HUES64 (cell line): Measurements from ENCODE around the gene SYPL1.

Source experiments
- H3K27ac ChIP-seq: 2 replicates; pipeline ENCODE4 v1.7.0; 2013; ENCODE audit warnings: low read depth, low read length, inconsistent platforms
- H3K27me3 ChIP-seq: 2 replicates; pipeline ENCODE4 v1.6.1; 2013; ENCODE audit warnings: mild to moderate bottlenecking, low read length; ENCODE audit not compliant: insufficient read depth
- H3K36me3 ChIP-seq: 2 replicates; pipeline ENCODE4 v1.6.1; 2013; ENCODE audit warnings: mild to moderate bottlenecking, low read length; ENCODE audit not compliant: insufficient read depth
- H3K4me1 ChIP-seq: 2 replicates; pipeline ENCODE4 v1.6.1; 2013; ENCODE audit warnings: mild to moderate bottlenecking, low read length, moderate library complexity; ENCODE audit not compliant: insufficient read depth
- H3K4me3 ChIP-seq: 2 replicates; pipeline ENCODE4 v1.5.1; 2013; ENCODE audit warnings: mild to moderate bottlenecking, low read length, moderate library complexity
- H3K9ac ChIP-seq: 2 replicates; pipeline ENCODE4 v1.6.1; 2013; ENCODE audit warnings: mild to moderate bottlenecking, low read depth, low read length
- H3K9me3 ChIP-seq: 2 replicates; pipeline ENCODE4 v1.6.1; 2013; ENCODE audit warnings: low read depth, low read length; ENCODE audit not compliant: insufficient read depth
- WGBS: fragments of 150-250, 120-280 bp; methylation state at CpG from one replicate; pipeline ENCODE4 v1.1.7; 2013; ENCODE audit warnings: missing lambda C conversion rate; 5-methylcytosine and 5-hydroxymethylcytosine counted together

SYPL1 gene

DNA sequence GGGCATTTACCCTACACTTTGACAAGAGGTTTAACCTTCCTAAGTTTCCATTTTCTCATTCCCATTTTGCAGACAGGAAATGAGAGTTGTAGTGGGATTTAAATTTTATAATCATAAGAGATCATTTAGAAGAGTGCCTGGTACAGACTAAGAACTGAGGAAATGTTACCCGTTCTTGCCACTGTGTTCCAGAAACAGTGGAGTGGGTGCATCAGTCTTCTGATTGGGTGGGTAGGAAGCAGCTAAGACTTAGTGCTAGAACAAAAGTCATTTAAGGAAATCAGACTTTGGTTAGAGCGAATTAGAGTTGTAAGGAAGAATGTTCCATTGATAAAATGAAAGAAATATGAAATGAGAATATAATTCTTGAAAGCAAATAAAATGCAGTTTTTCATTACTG is 8.4 kb upstream of the SYPL1 start:
- 93% methylated on average over 2 of the region's 2 CpGs for WGBS
- Histone ChIP-seq H3K4me1 (peaks cover 11% of the 10 kb centered on the region), H3K27ac (no peak overlapping the region), H3K9me3 (no peaks in the 10 kb centered on the region), H3K36me3 (no peaks in the 10 kb centered on the region), H3K4me3 (no peak overlapping the region), H3K27me3 (no peaks in the 10 kb centered on the region), H3K9ac (no peak overlapping the region)

DNA sequence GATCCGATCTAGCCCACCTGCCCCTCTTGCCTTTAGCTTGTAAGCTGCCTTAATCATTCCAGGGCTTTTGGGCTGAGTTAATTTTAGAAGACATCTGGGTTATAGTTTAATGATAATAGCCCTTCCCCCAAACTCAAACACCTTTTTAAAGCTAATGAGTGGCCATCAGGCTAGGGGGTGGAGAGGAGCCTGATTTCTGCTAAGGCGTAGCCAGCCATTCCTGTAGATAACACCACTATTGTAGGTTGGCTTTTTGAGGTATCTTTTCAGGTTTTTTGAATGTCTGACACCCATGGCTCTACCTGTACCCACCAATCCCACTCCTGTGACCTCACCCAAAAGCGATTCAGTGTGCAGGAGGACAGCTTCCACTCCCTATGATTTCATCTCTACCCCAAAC is 7.6 kb upstream of the SYPL1 start:
- no peak overlapping the region for H3K9ac ChIP-seq
- H3K27me3 ChIP-seq, result no peaks in the 10 kb centered on the region
- H3K27ac ChIP-seq, result no peak overlapping the region
- 68% methylated on average over 2 of the region's 3 CpGs for WGBS
- no peak overlapping the region for H3K4me3 ChIP-seq
- H3K9me3 ChIP-seq, result no peaks in the 10 kb centered on the region
- no peaks in the 10 kb centered on the region for H3K36me3 ChIP-seq
- peaks cover 11% of the 10 kb centered on the region for H3K4me1 ChIP-seq

DNA sequence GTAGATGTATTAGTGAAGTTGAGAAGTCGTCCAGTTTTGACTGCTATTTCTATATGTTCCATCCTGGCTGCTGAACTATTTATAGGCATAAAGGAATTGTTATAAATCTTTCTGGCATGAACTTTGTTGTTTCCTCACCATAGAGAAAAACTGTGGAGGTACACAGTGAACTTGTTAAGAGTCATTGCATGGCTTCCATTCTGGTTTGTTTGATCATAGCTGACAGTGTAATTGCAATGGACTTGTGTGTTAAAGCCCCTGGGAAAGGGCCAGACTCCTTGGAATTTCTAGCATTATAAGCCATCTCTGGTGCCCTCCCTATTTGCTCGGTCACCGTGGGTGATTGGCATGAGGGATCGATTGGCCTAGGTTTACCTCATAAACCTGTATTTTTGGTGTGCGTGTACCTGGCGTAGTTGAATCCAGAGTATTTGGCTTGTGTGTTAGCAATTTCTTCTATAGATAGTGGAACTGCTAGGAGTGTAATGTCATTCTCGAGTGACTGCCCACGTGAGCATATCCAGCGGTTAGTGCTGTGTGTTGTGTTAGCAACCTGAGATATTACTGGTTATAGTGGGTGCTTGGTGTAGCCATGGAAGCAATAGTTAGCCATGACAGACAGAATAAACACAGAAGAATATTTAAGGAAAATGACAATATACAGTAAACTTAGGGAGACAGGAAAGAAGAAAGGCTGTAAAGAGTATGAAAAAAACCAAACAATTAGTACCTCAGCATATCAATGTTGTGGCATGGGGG is 5.9 kb upstream of the SYPL1 start:
- H3K27ac ChIP-seq, result no peak overlapping the region
- 91% methylated on average over 9 of the region's 9 CpGs for WGBS

DNA sequence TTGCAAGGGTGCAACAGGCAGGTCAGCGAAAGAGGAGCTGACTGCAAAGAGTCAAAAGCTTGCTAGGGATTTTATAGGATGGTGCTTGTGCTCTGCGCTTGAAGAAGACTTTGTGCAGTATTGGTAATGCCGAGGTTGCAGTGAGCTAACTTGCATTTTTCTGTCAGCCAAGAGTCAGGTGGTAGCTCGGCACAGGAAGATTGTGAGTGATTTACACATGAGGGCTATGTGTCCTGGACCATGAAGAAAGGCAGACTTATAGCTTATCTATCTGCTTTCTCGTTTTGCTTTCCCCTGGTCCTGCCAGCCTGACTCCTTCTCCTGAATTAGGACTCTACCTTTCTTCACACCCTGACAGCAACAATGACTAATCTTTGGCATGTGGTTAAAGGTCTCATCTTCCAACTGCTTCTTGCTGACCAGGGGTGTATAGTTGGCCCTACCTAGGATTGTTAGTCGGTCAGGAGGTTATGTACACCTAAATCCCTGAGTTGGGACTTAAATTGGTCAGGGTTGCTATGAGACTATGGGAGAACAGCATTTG is 4.1 kb upstream of the SYPL1 start:
- 82% methylated on average over 6 of the region's 6 CpGs for WGBS
- no peaks in the 10 kb centered on the region for H3K9me3 ChIP-seq
- peaks cover 16% of the 10 kb centered on the region for H3K4me1 ChIP-seq
- H3K9ac ChIP-seq, result no peak overlapping the region
- H3K36me3 ChIP-seq, result no peaks in the 10 kb centered on the region
- H3K4me3 ChIP-seq, result no peak overlapping the region
- peaks cover 3% of the 10 kb centered on the region for H3K27me3 ChIP-seq
- H3K27ac ChIP-seq, result no peak overlapping the region

More for the DNA sequence above, 5.9 kb upstream of the SYPL1 start:
- Histone ChIP-seq H3K27me3 (no peaks in the 10 kb centered on the region), H3K36me3 (no peaks in the 10 kb centered on the region), H3K4me3 (no peak overlapping the region), H3K9me3 (no peaks in the 10 kb centered on the region), H3K9ac (no peak overlapping the region), H3K4me1 (peaks cover 12% of the 10 kb centered on the region)

DNA sequence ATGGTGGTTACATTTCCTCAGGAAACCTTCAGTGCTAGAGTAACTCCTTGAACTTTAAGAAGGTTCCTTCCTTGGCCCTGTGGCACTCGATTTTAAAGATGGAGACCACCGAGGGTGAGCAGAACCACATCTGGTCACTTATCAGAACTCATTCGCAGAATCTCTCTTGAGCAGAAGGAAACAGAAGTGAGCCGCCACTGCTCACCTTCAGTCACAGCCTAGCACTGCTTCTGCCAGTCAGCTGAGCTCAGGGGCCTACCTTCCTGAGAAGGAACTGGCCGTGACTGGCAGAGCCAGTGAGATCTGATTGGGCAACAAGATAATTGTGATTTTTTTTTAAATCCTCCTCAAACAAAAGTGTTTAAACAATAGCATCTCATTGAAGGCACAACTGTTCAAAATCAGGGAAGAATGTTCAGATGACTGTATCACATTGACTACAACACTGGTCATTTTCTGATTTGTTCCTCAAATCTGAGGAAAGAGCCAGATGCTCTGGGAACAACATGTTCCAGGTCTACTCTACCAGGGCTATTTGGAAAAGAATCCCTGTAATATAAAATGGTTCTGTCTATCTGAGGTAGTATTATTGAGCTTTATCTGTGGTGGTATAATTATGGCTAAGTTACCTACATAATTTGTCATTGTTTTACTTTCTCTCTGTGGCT is 2.7 kb upstream of the SYPL1 start:
- no peaks in the 10 kb centered on the region for H3K9me3 ChIP-seq
- peaks cover 14% of the 10 kb centered on the region for H3K27me3 ChIP-seq
- no peak overlapping the region for H3K4me3 ChIP-seq
- H3K4me1 ChIP-seq, result peaks cover 24% of the 10 kb centered on the region
- no peaks in the 10 kb centered on the region for H3K36me3 ChIP-seq
- H3K9ac ChIP-seq, result no peak overlapping the region
- WGBS, result 91% methylated on average over 5 of the region's 5 CpGs
- no peak overlapping the region for H3K27ac ChIP-seq

DNA sequence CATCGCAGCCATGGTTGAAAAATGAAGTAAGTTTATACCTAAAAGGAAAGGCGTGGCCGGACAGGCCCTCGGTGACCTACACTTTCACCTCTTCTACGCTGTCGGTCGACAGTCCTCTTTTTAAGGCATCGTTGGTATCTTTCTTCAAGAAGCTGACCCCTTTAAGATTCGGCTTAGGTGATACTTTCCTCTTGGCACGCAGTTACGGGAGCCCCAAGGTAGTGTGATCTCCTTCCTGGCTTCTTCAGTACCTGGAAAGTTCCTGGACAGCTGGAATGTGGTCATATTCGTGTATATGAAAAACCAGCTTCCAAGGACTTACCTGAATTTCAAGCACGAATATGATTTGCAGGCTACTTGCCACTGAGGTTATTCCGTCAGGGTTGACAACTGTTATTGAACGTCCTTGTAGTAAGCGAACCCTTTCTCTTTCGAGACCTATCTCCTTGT is 885 bp upstream of the SYPL1 start:
- H3K27ac ChIP-seq, result no peak overlapping the region
- WGBS, result 68% methylated on average over 17 of the region's 17 CpGs
- H3K9me3 ChIP-seq, result no peaks in the 10 kb centered on the region
- H3K9ac ChIP-seq, result no peak overlapping the region
- peaks cover 14% of the 10 kb centered on the region for H3K27me3 ChIP-seq
- peaks cover 33% of the 10 kb centered on the region for H3K4me1 ChIP-seq
- H3K4me3 ChIP-seq, result peak overlapping the region; percentile 91
- H3K36me3 ChIP-seq, result no peaks in the 10 kb centered on the region

DNA sequence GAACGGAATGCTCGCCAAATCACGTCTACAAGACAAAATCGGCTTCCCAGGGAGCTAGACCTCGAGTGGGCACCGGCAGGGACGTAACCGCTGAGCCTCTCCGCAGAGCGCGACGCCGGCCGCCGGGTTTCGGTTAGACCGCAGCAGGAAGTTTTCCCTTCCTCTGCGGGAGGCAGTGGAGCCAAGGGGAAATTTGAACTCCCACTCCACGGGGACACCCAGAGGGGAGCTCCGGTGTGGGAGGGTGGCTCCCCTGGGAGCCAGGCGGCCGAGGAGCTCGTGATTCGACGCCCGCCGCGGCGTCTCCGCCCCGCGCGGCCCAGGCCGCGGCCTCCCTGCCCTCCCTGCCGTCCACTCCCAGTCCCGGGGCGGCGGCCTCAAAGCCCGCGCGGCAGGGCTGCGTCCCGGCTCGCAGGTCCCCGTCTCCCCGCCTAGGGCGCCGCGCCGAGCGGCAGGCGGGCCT is 426 bp downstream of the SYPL1 start:
- Histone ChIP-seq H3K27ac (peak overlapping the region; percentile 83; the same call in 1 of the 2 replicates), H3K9ac (peak overlapping the region; percentile 88), H3K9me3 (no peaks in the 10 kb centered on the region), H3K4me1 (peaks cover 33% of the 10 kb centered on the region), H3K4me3 (peak overlapping the region; percentile 91), H3K36me3 (no peaks in the 10 kb centered on the region), H3K27me3 (peaks cover 14% of the 10 kb centered on the region)
- under 1% methylated on average over 53 of the region's 53 CpGs for WGBS

DNA sequence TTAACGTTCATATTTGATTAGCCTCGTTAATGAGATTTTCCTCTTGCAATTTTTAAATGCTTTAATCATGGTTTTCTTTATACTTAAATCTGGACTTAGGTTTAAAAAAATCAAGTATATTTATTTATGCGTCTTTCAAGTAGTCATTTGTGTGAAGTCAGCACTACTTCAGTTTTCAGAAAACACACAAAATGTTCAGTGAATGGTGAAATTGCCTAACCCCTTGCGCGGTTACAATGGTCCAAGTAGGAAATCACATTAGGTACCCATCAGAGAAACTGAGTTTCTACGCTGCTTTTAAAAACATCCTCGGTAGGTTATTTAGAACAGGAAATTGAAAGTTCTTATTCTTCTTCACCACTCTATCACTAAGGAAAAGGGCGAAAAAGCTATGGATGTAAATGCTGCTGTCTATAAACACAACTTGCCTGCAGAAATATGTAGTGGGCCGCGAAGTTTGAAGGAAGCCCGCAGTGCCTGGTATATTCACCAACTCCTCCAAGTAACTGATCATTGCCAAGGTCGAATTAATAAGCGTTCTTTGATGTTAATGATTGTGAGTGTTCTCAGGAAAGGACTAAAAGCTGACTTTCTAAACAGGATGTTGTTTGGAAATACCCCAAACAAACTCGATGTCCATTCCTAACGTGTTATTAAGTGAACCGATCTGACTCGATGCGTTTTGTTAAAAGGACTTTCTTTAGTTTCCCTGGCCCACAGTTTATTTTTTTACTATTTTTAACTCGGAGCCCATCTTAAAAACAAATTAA is 1.0 kb downstream of the SYPL1 start:
- Histone ChIP-seq H3K27me3 (peaks cover 14% of the 10 kb centered on the region), H3K4me3 (peak overlapping the region; percentile 91), H3K36me3 (no peaks in the 10 kb centered on the region), H3K9ac (peak overlapping the region; percentile 88), H3K9me3 (no peaks in the 10 kb centered on the region), H3K4me1 (peaks cover 33% of the 10 kb centered on the region), H3K27ac (no peak overlapping the region)
- 12% methylated on average over 15 of the region's 19 CpGs for WGBS

DNA sequence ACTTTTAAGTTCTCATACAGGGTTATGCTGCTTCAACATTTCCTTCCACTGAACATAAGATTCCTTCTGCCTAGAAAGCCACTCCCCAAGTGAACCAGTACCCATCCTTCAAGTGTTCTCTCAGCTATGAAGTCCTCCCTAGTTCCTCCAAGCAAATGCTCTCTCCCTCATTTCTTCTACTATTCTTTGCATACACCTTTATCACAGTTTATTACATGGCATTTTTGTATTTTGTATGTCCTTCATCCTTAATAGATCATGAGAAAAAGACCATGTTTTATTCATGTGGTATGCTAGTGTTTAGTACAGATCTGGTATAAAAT is 1.9 kb downstream of the SYPL1 start:
- H3K9ac ChIP-seq, result no peak overlapping the region
- H3K4me3 ChIP-seq, result peak overlapping the region; percentile 91
- no peaks in the 10 kb centered on the region for H3K36me3 ChIP-seq
- no peak overlapping the region for H3K27ac ChIP-seq
- H3K27me3 ChIP-seq, result peaks cover 14% of the 10 kb centered on the region
- no peaks in the 10 kb centered on the region for H3K9me3 ChIP-seq
- peaks cover 33% of the 10 kb centered on the region for H3K4me1 ChIP-seq

DNA sequence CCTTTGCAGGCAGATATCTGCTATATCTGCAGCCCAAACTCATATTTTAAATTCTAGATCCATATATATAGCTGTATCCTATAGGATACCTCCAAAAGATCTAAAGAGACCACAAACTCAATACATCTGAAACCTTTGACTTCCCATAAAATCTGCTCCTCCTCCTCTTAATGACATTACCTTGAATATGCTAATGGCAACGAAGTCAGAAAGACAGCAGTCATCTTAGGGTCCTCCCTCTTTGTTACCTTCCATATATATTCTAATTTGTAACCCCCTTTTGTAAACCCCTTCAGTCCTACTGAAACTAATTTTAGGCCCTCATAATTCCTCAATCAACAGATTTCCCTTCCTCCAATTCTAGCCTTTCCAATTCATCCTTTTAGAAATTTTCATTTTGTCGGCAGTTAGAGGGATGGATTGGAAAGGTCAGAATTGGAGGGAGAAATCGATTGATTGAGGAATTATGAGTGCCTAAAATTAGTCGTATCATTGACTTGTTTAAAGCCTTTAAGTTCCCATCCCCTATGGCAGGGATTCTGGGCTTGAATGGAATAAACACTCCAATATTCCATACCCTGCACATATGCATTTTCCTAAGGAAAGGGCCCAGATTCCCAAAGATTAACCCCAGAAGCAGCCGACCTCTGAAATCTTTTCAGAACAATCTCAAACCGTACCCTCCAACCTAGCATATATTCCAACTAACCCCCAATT is 2.4 kb downstream of the SYPL1 start:
- Histone ChIP-seq H3K4me1 (peaks cover 33% of the 10 kb centered on the region), H3K27me3 (peaks cover 14% of the 10 kb centered on the region), H3K27ac (no peak overlapping the region), H3K36me3 (no peaks in the 10 kb centered on the region), H3K9ac (no peak overlapping the region), H3K4me3 (peak overlapping the region; percentile 91), H3K9me3 (no peaks in the 10 kb centered on the region)
- 69% methylated on average over 6 of the region's 6 CpGs for WGBS
